Measurements from ENCODE around the gene CCDC8. TPM values are rescaled to one million over a fixed set of nuclear protein-coding genes. Genes with fewer than 3 reads are reported as not detected.
A peak's percentile ranks its signal among the peaks of the same experiment; 100 is the strongest.
"Not testable (repeated sequence)": the region's sequence is repeated elsewhere in the genome, so short reads cannot be mapped to it uniquely, and the experiment has no call there.

Gene CCDC8
- total RNA-seq, 2 experiments from 2014 or later: 0.08 TPM

DNA sequence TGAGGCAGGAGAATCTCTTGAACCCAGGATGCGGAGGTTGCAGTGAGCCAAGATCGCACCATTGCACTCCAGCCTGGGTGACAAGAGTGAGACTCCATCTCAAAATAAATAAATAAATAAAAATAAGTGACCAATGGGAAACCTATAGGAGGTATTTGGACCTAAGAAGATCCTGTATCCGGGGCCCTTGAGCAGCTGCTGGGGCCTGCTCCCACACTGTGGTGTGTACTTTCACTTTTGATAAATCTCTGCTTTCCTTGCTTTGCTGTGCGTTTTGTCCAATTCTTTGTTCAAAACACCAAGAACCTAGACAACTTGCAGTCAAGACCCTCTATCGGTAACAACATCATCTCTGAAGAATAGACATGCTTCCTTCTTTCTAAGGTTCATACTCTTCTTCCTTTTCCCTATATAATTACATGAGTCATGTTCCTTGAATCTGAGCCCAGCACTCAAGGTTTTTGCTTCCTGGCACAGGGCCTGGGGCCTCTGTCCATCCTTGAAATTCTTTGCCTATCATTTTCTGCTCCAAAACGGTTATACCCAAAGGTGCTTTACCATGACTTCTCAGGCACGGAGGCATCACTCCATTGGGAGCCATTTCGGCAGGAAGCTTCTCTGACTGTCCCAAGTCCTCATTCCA, 29.6 kb upstream of the CCDC8 start:
- no peak for DNase-seq
- no peaks in the 10 kb centered on the region for H3K36me3 Mint-ChIP-seq
- no peaks in the 10 kb centered on the region for H3K9me3 Mint-ChIP-seq
- no peaks in the 10 kb centered on the region for H3K27me3 Mint-ChIP-seq
- H3K27ac Mint-ChIP-seq: no peak overlapping the region
- H3K4me1 Mint-ChIP-seq: no peaks in the 10 kb centered on the region
- H3K4me3 Mint-ChIP-seq: no peak overlapping the region

GRCh38 chr19:46441866-46442265, 28.5 kb upstream of the CCDC8 start:
- Mint-ChIP-seq H3K36me3 (no peaks in the 10 kb centered on the region), H3K9me3 (no peaks in the 10 kb centered on the region), H3K4me3 (no peak overlapping the region), H3K4me1 (no peaks in the 10 kb centered on the region), H3K27ac (no peak overlapping the region), H3K27me3 (no peaks in the 10 kb centered on the region)
- no peak for DNase-seq

GRCh38 chr19:46435689-46436088, 22.3 kb upstream of the CCDC8 start:
- not testable (repeated sequence) for H3K9me3 Mint-ChIP-seq, H3K27ac Mint-ChIP-seq, H3K36me3 Mint-ChIP-seq, DNase-seq, H3K4me3 Mint-ChIP-seq, H3K4me1 Mint-ChIP-seq
- H3K27me3 Mint-ChIP-seq: peaks cover 41% of the 10 kb centered on the region

- Mint-ChIP-seq H3K36me3 (no peaks in the 10 kb centered on the region), H3K4me3 (no peak overlapping the region), H3K9me3 (no peaks in the 10 kb centered on the region), H3K27ac (no peak overlapping the region), H3K27me3 (peaks cover 48% of the 10 kb centered on the region), H3K4me1 (no peaks in the 10 kb centered on the region)
- DNase-seq: no peak
Observed at GRCh38 chr19:46435009-46435408, 21.6 kb upstream of the CCDC8 start.

GRCh38 chr19:46433470-46433869, 20.1 kb upstream of the CCDC8 start:
- H3K4me3 Mint-ChIP-seq: not testable (repeated sequence)

DNA sequence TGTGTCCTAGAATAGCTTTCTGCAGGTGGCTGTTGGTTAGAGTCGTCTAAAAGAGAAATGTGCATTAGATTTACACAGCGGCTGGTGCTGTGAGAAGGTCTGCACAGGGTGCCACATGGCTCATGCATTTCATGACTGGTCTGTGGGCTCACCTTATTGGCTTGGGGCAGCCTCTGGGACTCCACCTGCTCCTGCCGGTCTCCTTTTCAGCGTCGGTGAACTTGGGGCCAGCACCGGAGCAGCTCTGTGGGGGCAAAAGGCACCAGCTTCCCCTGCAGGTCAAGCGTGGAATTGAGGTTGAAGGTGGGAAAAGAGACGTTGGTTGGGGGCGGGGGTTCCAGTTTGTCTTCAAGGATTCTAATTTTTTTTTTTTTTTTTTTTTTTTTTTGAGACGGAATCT, 18.5 kb upstream of the CCDC8 start:
- H3K36me3 Mint-ChIP-seq: no peaks in the 10 kb centered on the region
- no peak overlapping the region for H3K27ac Mint-ChIP-seq
- peak; percentile 22 for DNase-seq
- peaks cover 80% of the 10 kb centered on the region for H3K27me3 Mint-ChIP-seq
- H3K4me3 Mint-ChIP-seq: no peak overlapping the region
- peaks cover 18% of the 10 kb centered on the region for H3K4me1 Mint-ChIP-seq
- H3K9me3 Mint-ChIP-seq: no peaks in the 10 kb centered on the region

More at GRCh38 chr19:46433470-46433869, 20.1 kb upstream of the CCDC8 start:
- H3K27ac Mint-ChIP-seq, H3K36me3 Mint-ChIP-seq, H3K9me3 Mint-ChIP-seq, H3K4me1 Mint-ChIP-seq, DNase-seq: not testable (repeated sequence)
- H3K27me3 Mint-ChIP-seq: peaks cover 64% of the 10 kb centered on the region

DNA sequence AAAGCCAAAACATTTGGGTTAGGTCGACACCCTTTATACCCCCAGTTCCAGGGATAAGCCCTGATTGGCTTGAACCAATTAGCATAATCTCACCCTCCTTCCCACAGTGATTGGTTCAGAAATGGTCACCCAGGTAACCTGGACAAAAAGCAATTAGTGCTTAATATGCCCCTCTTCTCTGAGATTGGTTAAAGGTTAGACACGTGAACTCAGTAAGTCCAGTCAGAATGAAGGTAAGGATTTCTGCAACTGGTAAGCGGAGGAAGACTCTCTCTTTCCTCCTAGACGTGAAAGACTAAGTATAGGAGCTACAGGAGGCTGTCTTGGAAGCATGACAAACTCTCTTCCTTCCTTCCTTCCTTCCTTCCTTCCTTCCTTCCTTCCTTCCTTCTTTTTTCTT, 16.6 kb upstream of the CCDC8 start:
- peaks cover 93% of the 10 kb centered on the region for H3K27me3 Mint-ChIP-seq
- no peak overlapping the region for H3K27ac Mint-ChIP-seq
- H3K4me1 Mint-ChIP-seq: peaks cover 28% of the 10 kb centered on the region
- H3K36me3 Mint-ChIP-seq: no peaks in the 10 kb centered on the region
- H3K4me3 Mint-ChIP-seq: no peak overlapping the region
- DNase-seq: no peak
- no peaks in the 10 kb centered on the region for H3K9me3 Mint-ChIP-seq

- Mint-ChIP-seq H3K4me3 (peak within 1 kb of the TSS; percentile 61), H3K4me1 (peaks cover 28% of the 10 kb centered on the region), H3K27me3 (peaks cover 92% of the 10 kb centered on the region), H3K27ac (peak within 1 kb of the TSS; percentile 31), H3K9me3 (no peaks in the 10 kb centered on the region), H3K36me3 (no peaks in the 10 kb centered on the region)
- DNase-seq: peak; percentile 66
Observed at GRCh38 chr19:46428239-46429135, 15.1 kb upstream of the CCDC8 start, which contains the start of gene PNMA8C. PNMA8C (minus strand) TSS chr19:46428936; CDS start chr19:46428359, 577 bp downstream.

GRCh38 chr19:46427518-46428045, 14.2 kb upstream of the CCDC8 start:
- Mint-ChIP-seq H3K4me3 (peak overlapping the region; percentile 80), H3K27me3 (peaks cover 93% of the 10 kb centered on the region), H3K27ac (no peak overlapping the region), H3K9me3 (no peaks in the 10 kb centered on the region), H3K36me3 (no peaks in the 10 kb centered on the region), H3K4me1 (peaks cover 28% of the 10 kb centered on the region)
- no peak for DNase-seq

GRCh38 chr19:46426506-46427162, 13.3 kb upstream of the CCDC8 start:
- Mint-ChIP-seq H3K4me3 (peak overlapping the region; percentile 80), H3K27ac (no peak overlapping the region), H3K9me3 (no peaks in the 10 kb centered on the region), H3K36me3 (no peaks in the 10 kb centered on the region), H3K4me1 (peaks cover 28% of the 10 kb centered on the region), H3K27me3 (peaks cover 90% of the 10 kb centered on the region)
- peak; percentile 72 for DNase-seq

DNA sequence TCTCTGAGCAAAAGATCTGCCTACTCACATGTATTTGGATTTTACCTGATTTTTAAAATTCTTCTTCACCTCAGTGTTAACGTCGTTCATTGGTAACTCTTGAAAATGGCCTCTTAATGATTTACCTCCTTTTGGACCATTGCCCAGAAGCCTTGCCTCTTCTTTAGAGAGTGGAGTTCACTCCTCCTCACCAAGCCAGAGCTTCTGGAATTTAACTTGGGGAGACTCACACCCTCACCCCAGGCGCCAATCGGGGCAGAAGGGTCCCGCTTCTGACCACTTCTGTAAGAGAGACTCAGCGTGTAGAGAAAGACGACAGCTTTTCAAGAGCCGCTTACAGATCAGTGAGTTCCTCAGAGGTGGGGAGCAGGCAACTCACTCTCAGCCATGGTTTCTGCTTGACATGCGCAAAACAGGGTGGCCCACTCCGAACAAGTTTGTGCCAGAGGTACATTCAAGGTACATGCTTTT, 12.7 kb upstream of the CCDC8 start:
- no peak for DNase-seq
- Mint-ChIP-seq H3K27me3 (peaks cover 87% of the 10 kb centered on the region), H3K4me1 (peaks cover 28% of the 10 kb centered on the region), H3K9me3 (no peaks in the 10 kb centered on the region), H3K36me3 (no peaks in the 10 kb centered on the region), H3K4me3 (peak overlapping the region; percentile 80), H3K27ac (no peak overlapping the region)

- no peaks in the 10 kb centered on the region for H3K9me3 Mint-ChIP-seq
- no peak overlapping the region for H3K27ac Mint-ChIP-seq
- DNase-seq: no peak
- no peaks in the 10 kb centered on the region for H3K36me3 Mint-ChIP-seq
- peaks cover 77% of the 10 kb centered on the region for H3K27me3 Mint-ChIP-seq
- peaks cover 18% of the 10 kb centered on the region for H3K4me1 Mint-ChIP-seq
- no peak overlapping the region for H3K4me3 Mint-ChIP-seq
Observed at GRCh38 chr19:46423188-46423587, 9.8 kb upstream of the CCDC8 start.

- no peak for DNase-seq
- Mint-ChIP-seq H3K27ac (no peak overlapping the region), H3K27me3 (peaks cover 71% of the 10 kb centered on the region), H3K4me3 (no peak overlapping the region), H3K4me1 (peaks cover 15% of the 10 kb centered on the region), H3K36me3 (no peaks in the 10 kb centered on the region), H3K9me3 (no peaks in the 10 kb centered on the region)
Observed at GRCh38 chr19:46422344-46422743, 9.0 kb upstream of the CCDC8 start.

- DNase-seq: no peak
- H3K27me3 Mint-ChIP-seq: peaks cover 69% of the 10 kb centered on the region
- no peaks in the 10 kb centered on the region for H3K9me3 Mint-ChIP-seq
- no peak overlapping the region for H3K27ac Mint-ChIP-seq
- H3K36me3 Mint-ChIP-seq: no peaks in the 10 kb centered on the region
- peaks cover 2% of the 10 kb centered on the region for H3K4me1 Mint-ChIP-seq
- H3K4me3 Mint-ChIP-seq: no peak overlapping the region
Observed at GRCh38 chr19:46420056-46420455, 6.7 kb upstream of the CCDC8 start.
